GM21390 (cell line): ENCODE results near the gene AAMP.
A peak's percentile ranks its signal among the peaks of the same experiment; 100 is the strongest.
"Not testable (repeated sequence)": the region's sequence is repeated elsewhere in the genome, so short reads cannot be mapped to it uniquely, and the experiment has no call there.

Experiments
- ATAC-seq: cut with Tn5 transposase; IDR thresholded peaks from one replicate; pipeline ENCODE4 v1.9.1; 2021; ENCODE audit not compliant: unreplicated experiment

Gene AAMP

GRCh38 chr2:218269900-218270720, at the start of gene AAMP, which contains the start of gene PNKD:
TSS of gene AAMP (minus strand) at chr2:218270137. CDS start at chr2:218270086, 51 bp downstream.
TSS of gene PNKD (plus strand) at chr2:218270519. CDS start at chr2:218270536, 17 bp downstream.
- ATAC-seq: peak; percentile 87

DNA sequence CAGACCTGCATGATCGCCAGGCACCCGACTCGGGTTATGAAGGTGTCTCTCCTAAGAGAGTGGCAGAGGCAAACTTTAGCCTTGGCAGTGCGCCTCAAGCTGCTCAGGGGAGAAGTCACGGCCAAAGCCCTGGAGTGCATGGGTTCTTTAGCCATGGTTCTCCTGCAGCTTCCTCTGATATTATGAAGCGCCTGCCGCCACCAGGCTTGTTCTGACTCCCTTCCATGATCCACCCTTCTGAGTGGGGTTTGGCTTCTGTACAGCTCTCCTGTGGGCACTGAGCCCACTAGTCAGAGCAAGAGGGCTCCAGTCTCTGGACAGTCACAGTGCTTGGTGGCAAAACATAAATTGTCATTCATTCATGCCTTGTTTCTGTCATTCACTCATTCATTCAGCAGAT, 48.3 kb upstream of the AAMP start:
- ATAC-seq: no peak

DNA sequence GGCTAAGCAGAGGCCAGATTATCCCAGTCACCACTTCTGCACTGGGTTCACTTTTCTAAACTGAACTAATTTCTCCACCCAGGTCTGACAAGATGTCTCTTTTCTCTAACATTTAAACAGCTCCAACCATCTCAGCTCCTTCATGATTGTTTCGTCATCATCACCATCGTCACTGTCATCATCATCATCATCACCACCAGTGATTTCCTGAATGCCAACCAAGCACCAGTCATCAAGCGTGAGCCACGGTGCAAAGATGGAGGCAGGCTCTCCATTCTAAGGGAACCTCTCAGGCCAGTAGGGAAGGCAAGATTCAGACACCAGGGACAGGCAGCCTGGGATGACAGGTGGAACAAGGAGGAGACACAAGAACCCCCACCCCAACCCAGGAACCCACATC, 47.9 kb upstream of the AAMP start:
- ATAC-seq: no peak

- ATAC-seq: no peak
Observed at GRCh38 chr2:218317303-218317630, 47.3 kb upstream of the AAMP start.

DNA sequence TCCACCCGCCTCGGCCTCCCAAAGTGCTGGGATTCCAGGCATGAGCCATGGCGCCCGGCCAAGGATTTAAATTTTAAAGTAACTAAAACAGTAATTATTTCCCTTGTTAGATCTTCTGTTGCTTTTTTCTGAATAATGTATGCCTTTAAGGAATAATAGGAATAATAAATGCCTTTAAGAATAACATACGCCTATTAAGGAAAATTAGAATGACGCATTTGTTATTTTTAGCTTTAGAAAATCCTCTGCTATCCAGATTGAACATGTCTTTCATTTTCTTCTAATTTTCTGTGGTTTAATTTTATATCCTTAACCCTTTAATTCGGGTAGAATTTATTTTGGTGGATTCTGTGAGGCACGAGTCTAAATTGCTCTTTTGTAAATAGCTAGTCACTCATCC, 45.5 kb upstream of the AAMP start:
- ATAC-seq: no peak

DNA sequence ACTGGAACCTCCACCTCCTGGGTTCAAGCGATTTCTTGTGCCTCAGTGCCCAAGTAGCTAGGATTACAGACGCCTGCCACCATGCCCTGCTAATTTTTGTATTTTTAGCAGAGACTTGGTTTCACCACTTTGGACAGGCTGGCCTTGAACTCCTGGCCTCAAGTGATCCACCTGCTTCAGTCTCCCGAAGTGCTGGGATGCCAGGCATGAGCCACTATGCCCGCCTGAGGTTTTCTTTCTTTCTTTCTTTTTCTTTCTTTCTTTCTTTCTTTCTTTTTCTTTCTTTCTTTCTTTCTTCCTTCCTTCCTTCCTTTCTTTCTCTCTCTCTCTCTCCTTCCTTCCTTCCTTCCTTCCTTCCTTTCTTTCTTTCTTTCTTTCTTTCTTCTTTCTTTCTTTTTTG, 44.8 kb upstream of the AAMP start:
- ATAC-seq: not testable (repeated sequence)

DNA sequence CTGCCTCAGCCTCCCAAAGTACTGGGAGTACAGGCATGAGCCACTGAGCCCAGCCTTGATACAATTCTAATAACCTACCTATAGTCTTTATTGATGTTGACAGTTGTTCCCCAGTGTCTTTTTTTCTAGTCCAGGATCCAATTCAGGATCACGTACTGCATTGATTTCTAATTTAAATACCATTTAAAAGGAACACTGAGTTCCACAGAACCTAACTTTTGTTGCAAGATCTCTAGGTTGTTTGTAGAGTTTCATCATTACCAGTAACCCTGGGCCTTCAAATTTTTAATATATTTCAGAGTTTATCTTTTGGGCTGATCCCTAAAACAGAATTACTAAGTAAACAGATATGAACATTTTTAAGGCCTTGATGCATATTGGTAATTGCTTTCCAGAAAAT, 43.4 kb upstream of the AAMP start:
- no peak for ATAC-seq

GRCh38 chr2:218312267-218312756, 42.4 kb upstream of the AAMP start:
- no peak for ATAC-seq

DNA sequence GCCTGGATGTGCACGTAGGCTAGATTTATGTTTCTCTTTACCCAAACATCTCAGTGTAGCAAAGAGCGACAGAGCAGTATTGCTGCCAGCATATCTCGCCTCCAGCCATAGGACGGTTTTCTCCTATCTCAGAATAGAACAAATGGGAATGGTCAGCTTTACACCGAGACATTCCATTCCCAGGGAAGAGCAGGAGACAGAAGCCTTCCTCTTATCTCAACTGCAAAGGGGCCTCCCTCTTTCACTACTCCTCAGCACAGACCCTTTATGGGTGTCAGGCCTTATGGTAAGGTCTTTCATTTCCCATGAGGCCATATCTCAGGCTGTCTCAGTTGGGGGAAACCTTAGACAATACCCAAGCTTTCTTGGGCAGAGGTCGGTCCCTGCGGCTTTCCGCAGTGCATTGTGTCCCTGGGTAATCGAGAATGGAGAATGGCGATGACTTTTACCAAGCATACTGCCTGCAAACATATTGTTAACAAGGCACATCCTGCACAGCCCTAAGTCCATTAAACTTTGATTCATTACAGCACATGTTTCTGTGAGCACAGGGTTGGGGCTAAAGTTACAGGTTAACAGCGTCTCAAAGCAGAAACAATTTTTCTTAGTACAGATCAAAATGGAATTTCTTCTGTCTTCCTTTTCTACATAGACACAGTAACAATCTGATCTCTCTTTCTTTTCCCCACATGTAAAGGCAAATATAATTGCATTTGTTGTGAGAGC, 41.8 kb upstream of the AAMP start:
- ATAC-seq: not testable (repeated sequence)

DNA sequence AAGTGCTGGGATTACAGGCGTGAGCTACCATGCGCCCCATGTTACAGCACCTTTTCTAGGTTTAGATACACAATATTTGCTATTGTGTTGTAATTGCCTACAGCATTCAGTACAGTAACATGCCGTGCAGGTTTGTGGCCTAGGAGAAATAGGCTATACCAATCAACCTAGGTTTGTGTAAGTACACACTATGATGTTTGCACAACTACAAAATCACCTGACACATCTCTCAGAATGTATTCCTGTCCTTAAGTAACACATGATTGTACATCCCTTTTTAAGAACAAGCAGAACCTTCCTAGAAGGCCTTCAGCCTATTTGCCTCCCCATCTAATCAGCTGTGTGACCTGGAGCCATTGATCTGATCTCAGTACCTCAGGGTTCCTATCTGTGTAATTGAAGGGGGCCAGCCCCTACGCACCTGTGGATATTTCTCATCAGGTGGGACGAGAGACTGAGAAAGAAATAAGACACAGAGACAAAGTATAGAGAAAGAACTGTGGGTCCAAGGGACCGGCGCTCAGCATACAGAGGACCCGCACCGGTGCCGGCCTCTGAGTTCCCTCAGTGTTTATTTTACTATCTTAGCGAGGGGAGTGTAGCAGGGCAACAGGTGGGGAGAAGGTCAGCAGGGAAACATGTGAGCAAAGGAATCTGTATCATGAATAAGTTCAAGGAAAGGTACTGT, 41.1 kb upstream of the AAMP start:
- ATAC-seq: no peak

DNA sequence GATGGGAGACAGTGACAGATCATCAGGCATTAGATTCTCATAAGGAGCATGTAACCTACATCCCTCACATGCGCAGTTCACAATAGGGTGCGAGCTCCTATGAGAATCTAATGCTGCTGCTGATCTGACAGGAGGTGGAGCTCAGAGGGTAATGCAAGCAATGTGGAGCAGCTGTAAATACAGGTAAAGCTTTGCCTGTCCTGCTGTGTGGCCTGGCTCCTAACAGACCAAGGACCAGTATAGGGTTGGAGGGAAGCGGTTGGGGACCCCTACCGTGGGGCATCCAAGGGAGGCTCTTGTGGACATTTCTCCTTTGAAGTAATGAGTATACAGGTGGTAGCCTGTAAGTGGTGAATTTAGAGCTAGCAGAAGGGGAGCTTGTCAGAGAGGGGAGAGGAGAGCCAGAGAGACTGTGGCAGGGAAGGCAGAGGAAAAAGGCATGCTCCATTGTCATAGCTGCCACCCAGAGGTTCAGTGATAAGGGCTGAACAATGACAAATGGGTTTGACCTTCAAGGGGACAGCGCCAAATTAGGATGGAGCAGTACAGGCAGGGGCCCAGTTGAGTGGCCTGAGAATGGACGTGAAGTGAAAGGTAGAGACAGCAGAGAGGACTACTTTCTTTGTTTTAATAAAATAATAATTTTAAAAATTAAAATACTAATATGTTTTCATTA, 37.6 kb upstream of the AAMP start:
- no peak for ATAC-seq

DNA sequence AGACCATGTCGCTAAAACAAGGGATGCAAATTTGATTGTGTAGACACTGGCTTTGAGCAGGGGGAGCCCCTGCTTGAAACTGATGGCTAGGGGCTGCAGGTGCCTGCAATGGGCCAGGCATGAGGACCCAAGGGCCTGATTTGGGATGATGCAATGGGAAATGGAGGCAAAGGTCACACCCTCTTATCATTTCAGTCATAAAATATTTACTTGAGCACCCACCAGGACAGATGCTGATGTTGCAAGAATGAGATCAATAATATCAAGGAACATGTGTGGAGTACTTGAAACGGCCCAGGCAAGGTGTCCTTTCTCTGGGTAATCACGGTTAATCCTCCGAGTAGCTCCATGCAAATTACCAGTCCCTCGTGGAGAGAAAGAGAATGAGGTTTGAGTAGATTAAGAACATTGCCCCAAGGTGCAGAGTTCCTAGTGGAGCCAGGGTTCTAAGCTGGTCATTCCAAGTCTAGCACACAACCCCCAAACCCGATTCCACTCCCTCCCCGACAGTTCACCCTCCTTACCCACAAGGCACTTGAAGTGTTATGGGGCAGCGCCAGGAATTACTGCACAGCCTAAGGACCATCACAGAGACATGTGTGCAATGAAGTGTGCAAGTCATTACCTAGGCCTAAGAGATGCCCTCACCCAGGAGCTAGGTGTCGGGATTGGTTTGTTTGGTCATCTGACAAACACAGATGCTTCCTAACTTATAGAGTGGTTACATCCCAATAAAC, 36.4 kb upstream of the AAMP start:
- ATAC-seq: no peak

- no peak for ATAC-seq
Observed at GRCh38 chr2:218305383-218305782, 35.4 kb upstream of the AAMP start.

DNA sequence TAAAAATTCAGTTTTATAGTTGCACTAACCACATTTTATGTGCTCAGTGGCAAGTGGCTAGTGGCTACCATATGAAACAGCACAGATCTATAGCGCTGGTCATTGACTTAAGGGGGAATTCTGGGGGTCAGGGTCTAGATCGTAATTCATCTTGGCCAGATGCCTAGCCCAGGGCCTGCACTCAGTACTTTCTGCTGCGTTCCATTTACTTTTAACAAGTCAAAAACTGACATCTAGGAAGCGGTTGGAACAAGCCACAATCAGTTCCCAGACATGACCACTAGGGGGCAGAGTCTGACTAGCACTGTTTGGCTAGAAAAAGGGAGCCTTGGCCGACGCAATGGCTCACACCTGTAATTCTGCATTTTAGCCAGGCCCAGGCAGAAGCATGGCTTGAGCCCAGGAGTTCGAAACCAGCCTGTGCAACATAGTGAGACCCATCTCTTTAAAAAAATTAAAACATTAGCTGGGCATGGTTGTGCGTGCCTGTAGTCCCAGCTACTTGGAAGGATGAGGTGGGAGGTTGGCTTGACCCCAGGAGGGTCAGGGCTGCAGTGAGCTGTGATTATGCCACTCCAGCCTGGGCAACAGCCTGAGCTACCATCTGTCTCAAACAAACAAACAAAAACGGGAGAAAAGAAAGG, 31.4 kb upstream of the AAMP start:
- ATAC-seq: peak; percentile 75

GRCh38 chr2:218300141-218300540, 30.2 kb upstream of the AAMP start:
- no peak for ATAC-seq

- ATAC-seq: no peak
Observed at GRCh38 chr2:218298314-218298875, 28.5 kb upstream of the AAMP start.

GRCh38 chr2:218296847-218297246, 26.9 kb upstream of the AAMP start:
- ATAC-seq: no peak

DNA sequence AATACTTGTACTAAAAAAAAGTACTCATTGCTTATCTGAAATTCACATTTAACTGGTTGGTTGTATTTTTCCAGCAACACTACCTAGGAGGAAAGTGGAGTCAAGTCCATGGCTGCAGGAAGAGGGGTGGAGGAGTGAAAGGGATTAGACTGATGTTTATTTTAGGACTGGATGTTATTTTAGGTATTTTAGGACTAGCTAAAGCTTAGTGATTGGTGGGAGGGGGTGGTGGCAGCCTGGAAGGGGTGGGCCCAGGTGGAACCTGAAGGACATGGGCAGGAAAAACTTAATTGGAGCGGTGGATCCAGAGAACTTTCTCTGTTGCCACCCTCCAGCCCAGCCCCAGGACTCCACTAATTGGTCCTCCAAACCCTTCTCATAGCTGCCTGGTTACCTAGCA, 26.3 kb upstream of the AAMP start:
- no peak for ATAC-seq

DNA sequence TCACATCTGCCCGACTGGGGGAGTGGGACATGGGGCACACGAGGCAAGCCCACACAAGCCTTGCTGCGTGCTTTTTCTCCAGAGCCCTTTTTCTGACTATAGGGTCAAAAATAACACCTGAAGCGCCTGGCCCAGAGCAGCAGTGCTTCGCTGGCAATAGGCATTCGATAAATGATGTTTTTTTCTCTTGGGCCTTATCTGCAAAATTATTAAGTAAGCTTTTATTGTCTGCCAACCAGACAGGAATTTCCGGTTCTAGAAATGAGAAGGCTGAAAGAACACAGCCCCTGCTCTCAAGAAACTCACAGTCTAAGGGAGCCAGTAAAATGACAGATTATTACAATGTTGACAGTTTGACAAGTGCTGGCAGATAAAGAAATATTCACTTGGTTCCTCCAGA, 25.1 kb upstream of the AAMP start:
- no peak for ATAC-seq
